Measurements from ENCODE around the gene MCTP1.

Gene MCTP1

DNA sequence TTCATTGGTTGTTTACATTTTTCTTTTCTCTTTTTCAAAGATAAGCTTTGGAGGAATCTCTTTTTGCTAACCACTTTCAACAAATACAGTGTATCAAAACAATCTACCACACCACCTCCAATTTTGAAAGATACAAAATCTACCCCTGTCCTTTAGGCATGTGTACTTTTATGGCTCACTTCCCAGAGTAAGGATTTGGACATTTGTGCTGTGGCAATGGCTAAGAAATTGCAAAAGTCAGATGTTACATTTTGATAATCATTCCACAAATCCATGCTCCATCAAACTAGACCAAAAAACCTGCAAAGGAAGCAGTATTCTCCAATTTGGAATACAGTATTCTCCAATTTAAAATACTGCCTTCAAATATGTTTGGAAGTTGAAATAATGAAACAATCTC is 204.9 kb downstream of the MCTP1 start:
- TF ChIP-seq, protein P1, sequence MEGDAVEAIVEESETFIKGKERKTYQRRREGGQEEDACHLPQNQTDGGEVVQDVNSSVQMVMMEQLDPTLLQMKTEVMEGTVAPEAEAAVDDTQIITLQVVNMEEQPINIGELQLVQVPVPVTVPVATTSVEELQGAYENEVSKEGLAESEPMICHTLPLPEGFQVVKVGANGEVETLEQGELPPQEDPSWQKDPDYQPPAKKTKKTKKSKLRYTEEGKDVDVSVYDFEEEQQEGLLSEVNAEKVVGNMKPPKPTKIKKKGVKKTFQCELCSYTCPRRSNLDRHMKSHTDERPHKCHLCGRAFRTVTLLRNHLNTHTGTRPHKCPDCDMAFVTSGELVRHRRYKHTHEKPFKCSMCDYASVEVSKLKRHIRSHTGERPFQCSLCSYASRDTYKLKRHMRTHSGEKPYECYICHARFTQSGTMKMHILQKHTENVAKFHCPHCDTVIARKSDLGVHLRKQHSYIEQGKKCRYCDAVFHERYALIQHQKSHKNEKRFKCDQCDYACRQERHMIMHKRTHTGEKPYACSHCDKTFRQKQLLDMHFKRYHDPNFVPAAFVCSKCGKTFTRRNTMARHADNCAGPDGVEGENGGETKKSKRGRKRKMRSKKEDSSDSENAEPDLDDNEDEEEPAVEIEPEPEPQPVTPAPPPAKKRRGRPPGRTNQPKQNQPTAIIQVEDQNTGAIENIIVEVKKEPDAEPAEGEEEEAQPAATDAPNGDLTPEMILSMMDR (conservative IDR thresholded peaks at IDR 0.05): no peak
- no peak for TF ChIP-seq ZFX (IDR thresholded peaks at IDR 0.05)
- H3K27ac ChIP-seq: no peak overlapping the region

DNA sequence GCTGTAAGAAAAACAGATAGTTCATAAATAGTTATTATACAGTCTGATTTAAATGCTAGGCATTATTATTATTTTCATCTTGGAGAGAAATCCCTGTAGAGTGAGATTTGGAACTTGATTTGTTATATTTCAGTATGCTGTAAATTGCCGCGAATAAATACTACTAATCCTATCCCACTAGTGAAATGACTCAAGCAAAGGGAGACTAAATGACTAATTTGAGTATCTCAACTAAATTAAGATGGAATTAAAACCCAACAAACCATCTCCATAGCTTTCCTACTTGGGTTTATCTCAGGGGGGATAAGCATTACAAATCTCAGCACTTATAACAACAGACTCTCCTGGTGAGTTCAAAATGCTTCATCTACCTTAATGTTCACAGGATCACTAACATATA is 206.0 kb downstream of the MCTP1 start:
- TF ChIP-seq ZFX (IDR thresholded peaks at IDR 0.05): no peak
- TF ChIP-seq, protein P1 (conservative IDR thresholded peaks at IDR 0.05): no peak
- no peak overlapping the region for H3K27ac ChIP-seq

DNA sequence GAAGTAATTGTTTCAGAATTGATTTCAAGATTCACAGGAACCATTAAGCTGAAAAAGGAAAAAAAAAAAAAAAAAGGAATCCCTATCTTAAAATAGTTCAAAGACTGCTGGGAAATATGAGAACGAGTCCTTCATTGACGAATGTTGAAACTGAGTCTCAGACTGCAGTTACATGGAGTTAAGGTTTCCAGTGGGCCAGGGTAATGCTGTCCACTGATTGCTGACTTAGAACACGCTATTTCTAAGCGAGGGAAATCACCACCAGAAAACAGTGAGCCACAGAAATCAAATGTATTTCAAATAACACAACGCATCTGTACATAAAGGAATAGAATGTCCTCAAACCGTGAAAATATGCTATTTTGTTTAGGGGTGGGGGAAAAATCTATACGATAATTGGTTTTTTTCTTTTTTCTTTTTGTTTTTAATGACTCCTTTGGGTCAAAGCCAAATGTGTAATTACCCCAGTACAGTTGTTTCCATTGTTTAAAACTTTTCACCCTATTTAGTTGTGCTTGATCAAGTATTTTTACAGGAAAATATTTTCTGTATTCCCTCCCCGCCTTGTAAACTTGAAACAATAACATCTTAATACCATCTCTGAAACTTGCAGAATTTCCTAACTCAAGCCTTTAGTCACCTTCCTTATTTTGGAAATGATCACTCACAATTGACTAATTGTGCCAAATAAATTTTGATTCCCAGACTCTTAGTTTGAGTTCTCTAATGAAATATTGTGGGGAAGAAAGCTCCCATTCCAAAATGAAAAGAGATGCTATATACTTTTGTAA is 208.3 kb downstream of the MCTP1 start:
- TF ChIP-seq ZFX (IDR thresholded peaks at IDR 0.05): no peak
- TF ChIP-seq, protein P1 (conservative IDR thresholded peaks at IDR 0.05): no peak
- no peak overlapping the region for H3K27ac ChIP-seq

DNA sequence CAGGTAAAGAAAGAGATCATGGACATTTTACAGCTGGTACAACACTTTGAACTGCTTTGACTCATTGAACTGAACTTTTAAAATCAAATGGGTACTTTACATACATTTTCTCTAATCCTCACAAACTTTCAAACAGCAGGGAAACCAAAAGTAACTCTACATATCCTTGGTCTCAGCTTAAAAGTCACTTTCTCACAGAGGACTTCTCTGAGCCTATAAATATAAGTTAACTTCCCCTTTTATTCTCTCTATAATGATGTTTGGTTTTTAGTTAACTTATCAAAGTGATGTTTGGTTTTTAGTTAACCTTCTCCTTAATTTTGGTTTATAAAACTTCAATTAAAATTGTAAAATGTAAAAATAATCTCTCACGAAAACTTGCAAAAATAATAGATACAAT is 209.8 kb downstream of the MCTP1 start:
- H3K27ac ChIP-seq: no peak overlapping the region
- TF ChIP-seq, protein P1 (conservative IDR thresholded peaks at IDR 0.05): no peak

DNA sequence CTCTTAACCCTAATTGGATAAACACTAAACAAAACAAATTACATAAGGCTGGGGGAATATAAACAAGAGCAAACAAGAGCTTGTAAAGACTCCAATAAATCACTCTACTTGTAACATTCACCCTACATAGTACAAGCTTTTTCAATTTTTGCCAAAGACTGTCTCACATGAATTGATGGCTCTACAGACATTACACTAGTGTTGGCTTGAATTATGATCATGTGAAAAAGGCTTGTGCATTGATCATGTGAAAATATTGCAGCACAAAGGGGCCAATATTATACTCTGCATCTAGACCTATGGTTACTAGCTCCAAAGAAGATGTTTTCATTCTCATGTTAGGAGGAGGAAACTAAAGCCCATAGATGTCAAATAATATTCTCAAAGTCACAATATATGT is 212.6 kb downstream of the MCTP1 start:
- H3K27ac ChIP-seq: no peak overlapping the region
- TF ChIP-seq ZFX (IDR thresholded peaks at IDR 0.05): no peak
- TF ChIP-seq, protein P1 (conservative IDR thresholded peaks at IDR 0.05): no peak

DNA sequence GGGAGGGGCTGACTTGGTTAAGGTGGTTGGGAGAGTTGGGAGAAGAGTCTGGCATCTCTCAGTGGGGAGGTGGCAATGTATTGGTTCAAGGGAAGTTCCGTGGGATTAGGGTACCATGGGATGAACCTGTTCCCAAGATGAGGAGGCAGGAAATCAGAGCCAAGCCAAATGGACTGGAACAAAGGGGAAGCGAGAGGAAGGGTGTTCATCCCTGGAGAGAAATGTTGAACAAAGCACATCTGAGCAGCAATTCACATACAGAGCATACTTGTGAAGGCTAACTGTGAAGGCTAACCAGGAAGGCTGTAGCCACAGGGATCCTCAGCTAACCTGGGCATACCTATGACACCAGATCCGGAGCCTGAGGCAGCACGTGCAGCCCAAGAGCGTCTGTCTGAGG is 214.0 kb downstream of the MCTP1 start:
- no peak overlapping the region for H3K27ac ChIP-seq
- TF ChIP-seq ZFX (IDR thresholded peaks at IDR 0.05): no peak
- TF ChIP-seq, protein P1 (conservative IDR thresholded peaks at IDR 0.05): no peak

DNA sequence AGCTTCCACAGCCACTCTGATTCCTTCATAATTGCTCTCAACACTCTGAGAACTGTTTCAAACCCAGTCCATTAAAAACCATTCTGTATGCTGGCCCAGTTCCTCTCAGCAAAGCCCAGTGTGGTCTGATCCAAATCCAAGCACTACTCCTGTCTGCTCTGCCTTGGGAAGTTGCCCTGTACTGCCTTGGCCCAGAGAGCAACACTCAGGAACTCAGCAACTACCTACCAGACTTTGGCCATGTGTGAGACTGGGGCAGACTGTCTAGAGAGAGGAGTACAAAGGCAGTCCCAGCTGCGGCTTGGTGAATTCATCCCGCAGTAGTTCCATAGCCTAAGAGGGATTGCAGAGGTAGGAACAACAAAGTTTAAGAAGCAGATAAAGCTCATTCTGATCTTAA is 214.4 kb downstream of the MCTP1 start:
- H3K27ac ChIP-seq: no peak overlapping the region
- TF ChIP-seq ZFX (IDR thresholded peaks at IDR 0.05): no peak
- TF ChIP-seq, protein P1 (conservative IDR thresholded peaks at IDR 0.05): no peak
